NCI-H2029 treated with DMSO at 0.1 percent for 48 hours (cell line): ENCODE measurements around the gene SURF2.

Experiments
- DNase-seq: peaks from one replicate; lab custom pipeline; 2025; lab: John Stamatoyannopoulos, UW

The SURF2 gene

GRCh38 chr9:133335924-133336811 lies 20.2 kb upstream of the SURF2 start, which contains the start of gene SURF6:
Gene SURF6, minus strand, starts transcription at chr9:133336188. Its CDS starts 56 bp downstream, at chr9:133336132.
- DNase-seq = peak; percentile 81

- no peak for DNase-seq
Measured at GRCh38 chr9:133339641-133340040, 16.7 kb upstream of the SURF2 start.

GRCh38 chr9:133340256-133340655 lies 16.1 kb upstream of the SURF2 start:
- no peak for DNase-seq

GRCh38 chr9:133340916-133341315 lies 15.4 kb upstream of the SURF2 start:
- no peak for DNase-seq

GRCh38 chr9:133341369-133342068 lies 14.8 kb upstream of the SURF2 start:
- no peak for DNase-seq

- DNase-seq = no peak
Measured at GRCh38 chr9:133342069-133342406, 14.3 kb upstream of the SURF2 start.

GRCh38 chr9:133342570-133342969 lies 13.8 kb upstream of the SURF2 start:
- no peak for DNase-seq

- DNase-seq = no peak
Measured at GRCh38 chr9:133344071-133344470, 12.3 kb upstream of the SURF2 start.

GRCh38 chr9:133344979-133345378 lies 11.4 kb upstream of the SURF2 start:
- DNase-seq = no peak

- no peak for DNase-seq
Measured at GRCh38 chr9:133345596-133345995, 10.8 kb upstream of the SURF2 start.

GRCh38 chr9:133346021-133346785 lies 10.1 kb upstream of the SURF2 start:
- DNase-seq = no peak

GRCh38 chr9:133347515-133347984 lies 8.8 kb upstream of the SURF2 start:
- no peak for DNase-seq

GRCh38 chr9:133347985-133348717 lies 8.2 kb upstream of the SURF2 start, which contains the start of the genes MED22 and RPL7A:
Gene MED22, minus strand, starts transcription at chr9:133348131. Its CDS starts 1,469 bp downstream, at chr9:133346662.
Gene RPL7A, plus strand, starts transcription at chr9:133348218. Its CDS starts 26 bp downstream, at chr9:133348244.
- DNase-seq = peak; percentile 95

- DNase-seq = no peak
Measured at GRCh38 chr9:133348718-133349573, 7.4 kb upstream of the SURF2 start.

GRCh38 chr9:133349965-133350616 lies 6.3 kb upstream of the SURF2 start:
- no peak for DNase-seq

GRCh38 chr9:133351526-133351907 lies 4.8 kb upstream of the SURF2 start:
- DNase-seq = no peak

- DNase-seq = no peak
Measured at GRCh38 chr9:133351908-133352634, 4.3 kb upstream of the SURF2 start.

GRCh38 chr9:133352635-133353340 lies 3.6 kb upstream of the SURF2 start:
- DNase-seq = no peak

GRCh38 chr9:133353548-133353947 lies 2.8 kb upstream of the SURF2 start:
- no peak for DNase-seq
